Hepatocyte (in vitro differentiated cells): ENCODE results near the gene TCHP. TPM values are rescaled to one million over a fixed set of nuclear protein-coding genes. Genes with fewer than 3 reads are reported as not detected.

Experiments used
- DNase-seq: peaks from one replicate; pipeline ENCODE4 v3.0.0-alpha.2; 2016; ENCODE audit warnings: low spot score
- H2AFZ ChIP-seq: fragments of 200-600 bp; sonication (generic); 2 replicates; pipeline ENCODE4 v1.6.0; 2016; ENCODE audit warnings: antibody characterized with exemption, mild to moderate bottlenecking
- H3K27ac ChIP-seq: fragments of 200-600 bp; sonication (generic); 2 replicates; pipeline ENCODE4 v1.5.1; 2016; ENCODE audit warnings: mild to moderate bottlenecking
- H3K27me3 ChIP-seq: fragments of 200-600 bp; sonication (generic); 2 replicates; pipeline ENCODE4 v1.6.1; 2016
- H3K36me3 ChIP-seq: fragments of 200-600 bp; sonication (generic); replicated peaks from 2 replicates; pipeline ENCODE4 v1.5.1; 2016; ENCODE audit warnings: low read depth; ENCODE audit not compliant: insufficient read depth
- H3K4me1 ChIP-seq: fragments of 200-600 bp; sonication (generic); 2 replicates; pipeline ENCODE4 v1.5.1; 2016; ENCODE audit warnings: mild to moderate bottlenecking, moderate library complexity; ENCODE audit not compliant: insufficient read depth
- H3K4me2 ChIP-seq: fragments of 200-600 bp; sonication (generic); 2 replicates; pipeline ENCODE4 v1.6.0; 2016
- H3K4me3 ChIP-seq: fragments of 200-600 bp; sonication (generic); 2 replicates; pipeline ENCODE4 v1.5.1; 2016; ENCODE audit warnings: mild to moderate bottlenecking
- H3K79me2 ChIP-seq: fragments of 200-600 bp; sonication (generic); 2 replicates; pipeline ENCODE4 v1.6.0; 2017; ENCODE audit warnings: mild to moderate bottlenecking
- H3K9me2 ChIP-seq: fragments of 200-600 bp; sonication (generic); replicated peaks from 2 replicates; pipeline ENCODE4 v1.6.0; 2017; ENCODE audit warnings: mild to moderate bottlenecking; ENCODE audit not compliant: insufficient read depth
- H3K9me3 ChIP-seq: fragments of 200-600 bp; sonication (generic); 2 replicates; pipeline ENCODE4 v1.5.1; 2016; ENCODE audit warnings: low read depth, mild to moderate bottlenecking
- H4K20me1 ChIP-seq: fragments of 200-600 bp; sonication (generic); 2 replicates; pipeline ENCODE4 v1.6.0; 2016; ENCODE audit warnings: mild to moderate bottlenecking; ENCODE audit not compliant: insufficient read depth, poor library complexity, severe bottlenecking
- EZH2 ChIP-seq: fragments of 200-600 bp; sonication (generic); IDR thresholded peaks from 2 replicates; pipeline ENCODE4 v1.6.1; 2016; ENCODE audit warnings: antibody characterized with exemption, mild to moderate bottlenecking, borderline replicate concordance
- EZH2phosphoT487 ChIP-seq: fragments of 200-600 bp; sonication (generic); IDR thresholded peaks from one replicate; pipeline ENCODE4 v1.6.1; 2018; ENCODE audit warnings: antibody characterized with exemption, mild to moderate bottlenecking, low read depth, moderate library complexity; ENCODE audit not compliant: unreplicated experiment, severe bottlenecking
- WGBS: methylation state at CpG from one replicate; pipeline ENCODE4 v1.1.6; 2016; ENCODE audit warnings: low lambda C conversion rate; ENCODE audit errors: missing lambda C conversion rate; 5-methylcytosine and 5-hydroxymethylcytosine counted together
- polyA plus RNA-seq: library from polyadenylated mRNA; unstranded; fragments of >200 nt; fragmentation: Nextera tagmentation; extraction: Ambion mirVana; gene quantifications from 2 replicates; pipeline ENCODE4 v1.2.1, GENCODE V29; 2016
- total RNA-seq: library from RNA; depleted of rRNA; stranded (reverse); fragments of >200 nt; gene quantifications from 2 replicates; pipeline ENCODE4 v1.2.3, GENCODE V29; 2014
- TF ChIP-seq, protein P1 (sequence below): fragments of 200-600 bp; sonication (generic); IDR thresholded peaks from 2 replicates; pipeline ENCODE4 v1.5.1; 2016; ENCODE audit warnings: antibody characterized with exemption, mild to moderate bottlenecking; ENCODE audit not compliant: poor library complexity

Gene TCHP
- total and polyA plus RNA-seq, 2 experiments from 2014 or later: 5.5 to 8.0 TPM

DNA sequence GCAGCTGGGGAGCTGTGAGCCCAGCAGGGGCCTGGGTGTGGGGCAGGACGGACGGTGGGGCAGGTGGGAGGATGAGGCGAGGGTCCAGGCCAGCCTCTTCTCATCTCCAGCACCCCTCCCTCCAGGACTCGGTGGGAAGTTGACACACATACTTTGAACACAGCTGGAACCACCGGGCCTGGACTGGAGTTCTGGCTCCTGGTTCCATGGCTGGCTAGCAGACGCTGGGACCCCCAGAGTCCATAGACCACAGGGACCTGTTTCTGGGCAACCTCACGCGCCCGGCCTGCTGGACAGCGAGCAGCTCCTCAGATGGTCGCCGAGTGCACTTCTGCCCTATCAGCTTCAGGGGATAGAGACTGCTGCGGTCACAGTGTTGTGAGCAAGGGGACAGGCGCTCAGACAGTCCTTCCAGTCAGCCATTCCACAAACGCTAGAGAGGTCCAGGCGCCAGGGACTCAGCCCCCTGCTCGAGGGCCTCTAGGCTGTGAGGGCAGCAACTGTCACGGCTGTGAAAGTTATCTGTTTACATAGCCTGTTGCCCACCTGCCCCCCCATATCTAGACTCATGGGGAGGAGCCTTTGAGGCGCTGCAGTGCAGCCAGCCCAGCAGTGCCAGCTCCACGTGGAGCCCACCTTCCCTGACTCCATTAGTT lies 25.2 kb downstream of the TCHP start:
- Histone ChIP-seq H3K36me3 (no peaks in the 10 kb centered on the region), H4K20me1 (no peaks in the 10 kb centered on the region), H3K4me1 (peaks cover 5% of the 10 kb centered on the region), H3K4me2 (no peak overlapping the region), H3K27me3 (no peaks in the 10 kb centered on the region), H3K27ac (no peak overlapping the region), H3K4me3 (no peak overlapping the region), H3K9me3 (no peaks in the 10 kb centered on the region), H3K9me2 (no peaks in the 10 kb centered on the region), H3K79me2 (no peaks in the 10 kb centered on the region), H2AFZ (no peak overlapping the region)
- 65% methylated on average over 17 of the region's 20 CpGs for WGBS
- TF ChIP-seq EZH2phosphoT487 (no peak), EZH2 (no peak)
- TF ChIP-seq, protein P1, sequence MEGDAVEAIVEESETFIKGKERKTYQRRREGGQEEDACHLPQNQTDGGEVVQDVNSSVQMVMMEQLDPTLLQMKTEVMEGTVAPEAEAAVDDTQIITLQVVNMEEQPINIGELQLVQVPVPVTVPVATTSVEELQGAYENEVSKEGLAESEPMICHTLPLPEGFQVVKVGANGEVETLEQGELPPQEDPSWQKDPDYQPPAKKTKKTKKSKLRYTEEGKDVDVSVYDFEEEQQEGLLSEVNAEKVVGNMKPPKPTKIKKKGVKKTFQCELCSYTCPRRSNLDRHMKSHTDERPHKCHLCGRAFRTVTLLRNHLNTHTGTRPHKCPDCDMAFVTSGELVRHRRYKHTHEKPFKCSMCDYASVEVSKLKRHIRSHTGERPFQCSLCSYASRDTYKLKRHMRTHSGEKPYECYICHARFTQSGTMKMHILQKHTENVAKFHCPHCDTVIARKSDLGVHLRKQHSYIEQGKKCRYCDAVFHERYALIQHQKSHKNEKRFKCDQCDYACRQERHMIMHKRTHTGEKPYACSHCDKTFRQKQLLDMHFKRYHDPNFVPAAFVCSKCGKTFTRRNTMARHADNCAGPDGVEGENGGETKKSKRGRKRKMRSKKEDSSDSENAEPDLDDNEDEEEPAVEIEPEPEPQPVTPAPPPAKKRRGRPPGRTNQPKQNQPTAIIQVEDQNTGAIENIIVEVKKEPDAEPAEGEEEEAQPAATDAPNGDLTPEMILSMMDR: no peak
- DNase-seq: no peak

GRCh38 chr12:109926016-109926415 lies 25.9 kb downstream of the TCHP start:
- Histone ChIP-seq H3K4me1 (peaks cover 7% of the 10 kb centered on the region), H3K79me2 (no peaks in the 10 kb centered on the region), H2AFZ (no peak overlapping the region), H3K9me3 (no peaks in the 10 kb centered on the region), H3K27me3 (no peaks in the 10 kb centered on the region), H3K27ac (no peak overlapping the region), H3K36me3 (no peaks in the 10 kb centered on the region), H4K20me1 (no peaks in the 10 kb centered on the region), H3K4me3 (no peak overlapping the region), H3K9me2 (no peaks in the 10 kb centered on the region), H3K4me2 (no peak overlapping the region)
- WGBS: 87% methylated on average over 8 of the region's 8 CpGs
- TF ChIP-seq EZH2phosphoT487 (no peak), EZH2 (no peak)
- TF ChIP-seq, protein P1: no peak
- no peak for DNase-seq

DNA sequence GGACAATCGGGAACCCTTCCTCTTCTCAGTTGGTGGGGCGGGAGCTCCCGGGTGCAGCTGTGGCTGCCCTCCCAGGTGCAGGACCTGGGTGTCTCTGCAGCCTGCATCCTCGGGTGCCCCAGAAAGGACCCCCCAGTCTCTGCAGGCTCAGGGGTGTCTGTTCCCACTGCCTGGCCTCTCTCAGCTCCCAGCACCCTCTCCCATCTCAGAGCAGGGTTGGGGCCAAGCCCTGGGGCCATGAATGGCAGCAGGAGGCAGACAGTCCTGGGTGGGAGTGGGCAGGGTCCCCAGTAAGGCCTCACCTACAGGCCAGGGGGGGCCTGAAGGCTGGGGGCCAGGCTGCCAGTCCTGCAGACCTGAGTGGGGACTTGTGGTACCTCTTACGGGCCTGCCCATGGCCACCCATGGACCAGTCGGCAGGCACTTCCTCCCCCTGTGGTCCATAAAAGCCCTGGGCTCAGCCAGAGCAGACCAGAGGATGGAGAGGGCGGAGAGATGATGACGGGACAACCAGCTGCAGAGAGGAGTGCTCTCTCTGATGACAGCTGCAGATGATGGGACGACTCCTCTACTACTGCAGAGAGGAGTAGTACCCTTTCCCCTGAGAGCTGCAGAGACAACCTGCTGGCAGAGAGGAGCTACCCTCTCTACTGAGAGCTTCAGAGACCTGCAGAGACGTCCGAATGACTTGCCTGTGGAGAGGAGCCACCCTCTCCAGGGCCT lies 26.6 kb downstream of the TCHP start:
- 92% methylated on average over 11 of the region's 11 CpGs for WGBS
- Histone ChIP-seq H3K36me3 (no peaks in the 10 kb centered on the region), H3K4me2 (no peak overlapping the region), H3K79me2 (no peaks in the 10 kb centered on the region), H3K4me3 (no peak overlapping the region), H3K9me3 (no peaks in the 10 kb centered on the region), H3K27me3 (no peaks in the 10 kb centered on the region), H3K9me2 (no peaks in the 10 kb centered on the region), H2AFZ (no peak overlapping the region), H4K20me1 (no peaks in the 10 kb centered on the region), H3K4me1 (peaks cover 7% of the 10 kb centered on the region), H3K27ac (no peak overlapping the region)
- DNase-seq: no peak
- TF ChIP-seq EZH2 (no peak), EZH2phosphoT487 (no peak)
- TF ChIP-seq, protein P1: no peak
